Kasumi-1 (cell line): ENCODE measurements around the gene TRIM5.

Experiments
- DNase-seq, 2 experiments: peaks; one replicate each; lab custom pipeline; 2025; lab: John Stamatoyannopoulos, UW

TRIM5 gene

DNA sequence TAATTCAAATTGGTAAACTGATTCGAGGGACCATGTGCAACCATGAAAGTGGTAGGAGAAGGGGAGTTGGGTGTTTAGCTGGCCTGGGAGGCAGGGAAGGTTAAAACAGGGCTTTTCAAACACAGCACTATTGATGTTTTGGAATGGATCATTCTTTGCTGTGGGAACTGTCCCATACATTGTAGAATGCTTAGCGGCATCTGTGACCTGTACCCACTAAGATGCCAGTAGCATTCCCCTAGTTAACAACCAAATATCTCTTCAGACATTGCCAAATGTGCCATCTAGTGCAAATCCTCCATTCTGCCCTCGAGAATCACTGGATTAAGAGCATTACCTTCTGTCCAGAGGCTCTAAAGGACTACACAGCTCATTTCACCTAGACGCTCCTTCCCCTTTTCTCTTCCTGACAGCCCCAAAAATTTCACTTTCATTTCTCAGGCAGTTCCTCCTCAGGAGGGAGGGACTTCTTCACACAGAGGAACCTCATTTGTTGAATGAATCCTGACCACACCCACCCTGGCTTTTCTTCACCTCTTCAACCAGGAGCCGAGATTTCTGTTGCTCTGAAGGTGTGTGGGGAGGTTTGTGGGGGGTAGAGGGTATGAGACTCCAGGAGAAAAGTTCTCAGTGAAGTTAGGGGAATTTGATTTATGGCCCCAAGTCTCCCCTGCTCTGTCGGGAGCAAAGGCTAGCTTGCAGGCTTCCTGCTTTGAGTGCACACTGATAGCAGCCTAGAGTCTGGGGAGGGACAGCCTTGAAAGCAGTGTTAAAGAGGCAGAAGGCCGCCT, 60.2 kb downstream of the TRIM5 start, which contains the start of gene TRIM34:
TRIM34 (plus strand) TSS at position 513 of the 791 bp plus-strand sequence. CDS start 7,331 bp downstream, outside the sequence.
- DNase-seq, result peak; percentile 79 to 84

- DNase-seq, result no peak
These were observed 62.1 kb downstream of the TRIM5 start for GRCh38 chr11:5622802-5623201.

DNA sequence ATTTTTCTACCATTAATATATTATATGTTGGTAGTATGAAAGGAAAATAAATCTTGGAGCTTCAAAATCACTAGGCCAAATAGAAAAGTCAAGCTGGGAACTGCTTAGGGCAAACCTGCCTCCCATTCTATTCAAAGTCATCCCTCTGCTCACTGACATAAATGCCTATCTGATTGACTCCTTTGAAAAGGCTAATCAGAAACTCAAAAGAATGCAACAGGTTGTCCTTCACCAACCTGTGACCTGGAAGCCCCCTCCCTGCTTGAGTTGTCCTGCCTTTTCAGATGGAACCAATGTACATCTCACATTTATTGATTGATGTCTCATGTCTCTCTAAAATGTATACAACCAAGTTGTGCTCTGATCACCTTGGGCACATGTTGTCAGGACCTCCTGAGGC, 63.3 kb downstream of the TRIM5 start:
- DNase-seq, result no peak

GRCh38 chr11:5620651-5621521, 64.0 kb downstream of the TRIM5 start:
- no peak for DNase-seq

DNA sequence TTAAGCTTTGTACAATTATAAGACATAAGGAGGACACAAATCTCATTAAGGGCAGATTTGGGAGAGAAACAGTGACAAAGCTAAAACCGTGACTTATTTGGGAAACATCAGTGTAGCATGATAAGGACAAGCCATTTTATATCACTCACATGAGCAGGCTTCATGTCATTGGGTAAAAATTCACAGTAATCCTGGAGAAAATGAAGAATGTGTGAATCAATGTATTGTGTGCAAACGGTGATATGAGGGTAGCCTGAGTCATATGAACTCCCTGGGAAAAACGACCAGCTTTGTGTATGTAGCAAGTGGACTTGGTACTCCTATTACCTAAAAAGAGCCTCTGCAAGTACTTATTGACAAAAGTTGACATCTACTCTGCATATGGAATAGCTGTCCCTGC, 66.1 kb downstream of the TRIM5 start:
- DNase-seq, result no peak
